GM13976 (cell line): ENCODE results near the gene SNRPD2.
A peak's percentile ranks its signal among the peaks of the same experiment; 100 is the strongest.

ENCODE experiments used
- DNase-seq: peaks from one replicate; pipeline ENCODE4 v3.0.0; 2012; ENCODE audit warnings: low spot score
- CTCF ChIP-seq: IDR thresholded peaks from 2 replicates; pipeline ENCODE4 v1.5.1; 2012; ENCODE audit warnings: borderline replicate concordance, mild to moderate bottlenecking; ENCODE audit not compliant: insufficient read depth; ENCODE audit errors: extremely low read depth, missing control alignments, control extremely low read depth
- in situ Hi-C: fragments of 300-500 bp; cut with MboI; formaldehyde crosslinking; loops from one replicate; pipeline ENCODE4 v1.12.0; 2022; ENCODE audit warnings: low sequenced_read_pairs, mixed read lengths, inconsistent platforms; ENCODE audit not compliant: unreplicated experiment

SNRPD2 gene

DNA sequence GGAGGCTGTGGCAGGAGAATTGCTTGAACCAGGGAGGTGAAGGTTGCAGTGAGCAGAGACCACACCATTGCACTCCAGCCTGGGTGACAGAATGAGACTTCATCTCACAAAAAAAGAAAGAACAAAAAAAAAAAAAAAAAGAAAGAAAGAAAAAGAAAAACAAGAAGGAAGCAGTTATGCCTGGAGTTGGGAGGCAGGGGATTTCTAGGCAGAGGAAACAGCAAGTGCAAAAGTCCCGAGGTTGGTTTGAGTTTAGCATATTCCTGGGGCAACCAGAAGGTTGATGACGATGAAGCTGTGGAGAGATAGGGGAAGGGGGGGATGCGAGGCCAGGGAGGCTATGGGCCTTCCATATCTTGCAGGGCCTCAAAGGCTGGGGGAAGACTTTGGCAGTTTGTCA lies 41.0 kb downstream of the SNRPD2 start:
- no peak for TF ChIP-seq CTCF
- in situ Hi-C loops: no loop called here
- no peak for DNase-seq

- TF ChIP-seq CTCF: no peak
- in situ Hi-C loops: no loop called here
- no peak for DNase-seq
Observed at GRCh38 chr19:45646345-45646698, 45.4 kb downstream of the SNRPD2 start.

- TF ChIP-seq CTCF: no peak
- in situ Hi-C loops: no loop called here
Observed at GRCh38 chr19:45645631-45646344, 46.0 kb downstream of the SNRPD2 start.

GRCh38 chr19:45645068-45645630 lies 46.6 kb downstream of the SNRPD2 start:
- no peak for TF ChIP-seq CTCF
- in situ Hi-C loops: no loop called here
- DNase-seq: no peak

More at GRCh38 chr19:45645631-45646344, 46.0 kb downstream of the SNRPD2 start:
- DNase-seq: peak; percentile 93

- in situ Hi-C loops: no loop called here
- DNase-seq: no peak
- no peak for TF ChIP-seq CTCF
Observed at GRCh38 chr19:45643927-45644771, 47.6 kb downstream of the SNRPD2 start.

GRCh38 chr19:45643024-45643926 lies 48.5 kb downstream of the SNRPD2 start:
- DNase-seq: peak; percentile 87
- TF ChIP-seq CTCF: peak; percentile 99
- in situ Hi-C loops: no loop called here
